PC-3 (cell line): ENCODE data around the gene HSD17B14. TPM values are rescaled to one million over a fixed set of nuclear protein-coding genes. Genes with fewer than 3 reads are reported as not detected.

ENCODE experiments used
- ATAC-seq: fragments of 200-7000 bp; cut with Tn5 transposase; 2 replicates; pipeline ENCODE4 v1.9.1; 2020; ENCODE audit warnings: mild to moderate bottlenecking, moderate library complexity
- BruUV-seq: library from RNA; stranded (reverse); fragments of 400-500 nt; replicated peaks from 2 replicates; lab custom pipeline; 2021; lab: Mats Ljungman, UMichigan
- CTCF ChIA-PET: fragments of 300-600 bp; sonication (Branson Sonifier 250); formaldehyde crosslinking; loops from one replicate; lab custom pipeline; 2022; ENCODE audit warnings: antibody characterized with exemption; lab: Charles Lee
- POLR2A ChIA-PET: fragments of 300-600 bp; sonication (Branson Sonifier 250); formaldehyde crosslinking; loops from one replicate; lab custom pipeline; 2022; ENCODE audit warnings: antibody characterized with exemption; ENCODE audit not compliant: unreplicated experiment; lab: Charles Lee
- DNase-seq: peaks from one replicate; pipeline ENCODE4 v3.0.0-alpha.2; 2015
- H2AFZ ChIP-seq: fragments of 300-600 bp; sonication (generic); 2 replicates; pipeline ENCODE4 v1.6.0; 2016; ENCODE audit warnings: antibody characterized with exemption, low read length
- H3F3A ChIP-seq: fragments of 300-600 bp; sonication (generic); one replicate; pipeline ENCODE4 v1.6.0; 2017; ENCODE audit warnings: antibody characterized with exemption, low read length, control low read depth, mild to moderate bottlenecking; ENCODE audit not compliant: unreplicated experiment
- H3K27ac ChIP-seq: fragments of 300-600 bp; sonication (generic); 2 replicates; pipeline ENCODE4 v1.5.1; 2016; ENCODE audit warnings: mild to moderate bottlenecking, low read length
- H3K27me3 ChIP-seq: fragments of 300-600 bp; sonication (generic); 2 replicates; pipeline ENCODE4 v1.6.1; 2016; ENCODE audit warnings: low read length, mixed read lengths
- H3K36me3 ChIP-seq: fragments of 300-600 bp; sonication (generic); 2 replicates; pipeline ENCODE4 v1.6.1; 2016; ENCODE audit warnings: low read depth, mixed run types, low read length, mixed read lengths
- H3K4me1 ChIP-seq: fragments of 300-600 bp; sonication (generic); 2 replicates; pipeline ENCODE4 v1.5.1; 2016; ENCODE audit warnings: low read length; ENCODE audit not compliant: insufficient read depth
- H3K4me2 ChIP-seq: fragments of 300-600 bp; sonication (generic); 2 replicates; pipeline ENCODE4 v1.6.0; 2016; ENCODE audit warnings: low read length
- H3K4me3 ChIP-seq: fragments of 300-600 bp; sonication (generic); 2 replicates; pipeline ENCODE4 v1.5.1; 2016; ENCODE audit warnings: mild to moderate bottlenecking, low read length, mixed read lengths
- H3K79me2 ChIP-seq: fragments of 300-600 bp; sonication (generic); 2 replicates; pipeline ENCODE4 v1.6.1; 2017; ENCODE audit warnings: low read length, mixed read lengths
- H3K9ac ChIP-seq: fragments of 300-600 bp; sonication (generic); 2 replicates; pipeline ENCODE4 v1.6.0; 2016; ENCODE audit warnings: mild to moderate bottlenecking, low read length
- H3K9me2 ChIP-seq: fragments of 300-600 bp; sonication (generic); replicated peaks from 2 replicates; pipeline ENCODE4 v1.6.1; 2016; ENCODE audit warnings: mixed run types, low read length, mixed read lengths
- H3K9me3 ChIP-seq: fragments of 300-600 bp; sonication (generic); 2 replicates; pipeline ENCODE4 v1.6.1; 2016; ENCODE audit warnings: low read length, mixed read lengths
- H4K20me1 ChIP-seq: fragments of 300-600 bp; sonication (generic); 2 replicates; pipeline ENCODE4 v1.6.1; 2016; ENCODE audit warnings: low read length, mixed read lengths
- EZH2 ChIP-seq: fragments of 300-600 bp; sonication (generic); IDR thresholded peaks from one replicate; pipeline ENCODE4 v1.6.1; 2017; ENCODE audit warnings: antibody characterized with exemption, mild to moderate bottlenecking, low read length; ENCODE audit not compliant: unreplicated experiment
- EZH2phosphoT487 ChIP-seq: fragments of 300-600 bp; sonication (generic); IDR thresholded peaks from 2 replicates; pipeline ENCODE4 v1.6.1; 2018; ENCODE audit warnings: mild to moderate bottlenecking, antibody characterized with exemption, low read length, borderline replicate concordance
- intact Hi-C: fragments of 100-400 bp; cut with micrococcal nuclease; formaldehyde crosslinking; loops from 2 replicates; pipeline ENCODE4 v1.9.0; 2023
- total RNA-seq: library from RNA; depleted of rRNA; stranded (reverse); fragments of >200 nt; gene quantifications from 2 replicates; pipeline ENCODE4 v1.2.3, GENCODE V29; 2014
- TF ChIP-seq, protein P1 (sequence below): fragments of 300-600 bp; sonication (generic); conservative IDR thresholded peaks from 2 replicates; pipeline ENCODE4 v1.5.1; 2017; ENCODE audit warnings: antibody characterized with exemption, low read depth, mild to moderate bottlenecking, low read length

HSD17B14 gene
- total RNA-seq, 1 experiment from 2014 or later = 15.0 TPM

DNA sequence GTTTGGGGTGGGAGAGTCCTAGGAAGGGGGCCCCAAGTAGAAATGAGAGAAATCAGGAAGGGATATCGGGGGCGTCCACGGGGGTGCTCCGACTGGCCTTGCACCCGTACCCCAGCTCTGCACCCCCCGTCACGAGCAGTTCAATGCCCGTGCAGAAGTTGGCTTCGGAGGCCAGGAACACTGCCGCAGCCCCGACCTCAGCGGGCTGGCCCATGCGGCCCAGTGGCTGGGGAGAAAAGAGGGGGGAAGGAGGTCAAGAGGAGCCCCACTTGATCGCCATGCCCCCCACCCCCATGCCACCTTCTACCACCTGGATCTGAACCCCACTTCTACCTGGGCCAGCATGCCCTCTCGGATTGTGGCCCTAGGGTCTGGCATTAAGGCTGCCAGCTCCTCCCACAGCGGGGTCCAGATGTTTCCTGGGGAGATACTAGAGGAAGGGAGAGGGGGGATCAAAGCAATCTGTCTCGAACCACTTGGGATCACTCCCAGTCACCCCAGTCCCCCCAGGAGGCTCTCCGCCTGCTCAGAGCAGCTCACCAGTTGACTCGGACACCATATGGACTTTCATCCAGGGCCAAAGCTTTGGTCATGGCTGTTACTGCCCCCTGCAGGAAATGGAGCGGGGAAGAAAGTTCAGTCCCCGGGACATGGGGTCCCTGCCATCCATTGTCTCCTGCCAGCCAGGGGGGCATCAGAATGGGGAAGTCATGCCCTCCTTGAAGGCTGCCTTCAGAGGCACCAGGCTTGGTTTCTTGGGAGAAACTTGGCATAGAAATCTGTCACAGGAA lies 23.0 kb downstream of the HSD17B14 start:
- Histone ChIP-seq H2AFZ (no peak overlapping the region), H3K27me3 (no peaks in the 10 kb centered on the region), H3K9ac (no peak overlapping the region), H3K27ac (no peak overlapping the region), H3K4me2 (no peak overlapping the region), H3K4me3 (no peak overlapping the region), H3K36me3 (no peaks in the 10 kb centered on the region), H3F3A (no peaks in the 10 kb centered on the region), H3K9me3 (no peaks in the 10 kb centered on the region), H3K9me2 (no peaks in the 10 kb centered on the region), H3K79me2 (peaks cover 22% of the 10 kb centered on the region), H3K4me1 (peaks cover 8% of the 10 kb centered on the region; the same call in 1 of the 2 replicates), H4K20me1 (no peaks in the 10 kb centered on the region)
- no peak for DNase-seq
- BruUV-seq = no TSS peak
- TF ChIP-seq, protein P1, sequence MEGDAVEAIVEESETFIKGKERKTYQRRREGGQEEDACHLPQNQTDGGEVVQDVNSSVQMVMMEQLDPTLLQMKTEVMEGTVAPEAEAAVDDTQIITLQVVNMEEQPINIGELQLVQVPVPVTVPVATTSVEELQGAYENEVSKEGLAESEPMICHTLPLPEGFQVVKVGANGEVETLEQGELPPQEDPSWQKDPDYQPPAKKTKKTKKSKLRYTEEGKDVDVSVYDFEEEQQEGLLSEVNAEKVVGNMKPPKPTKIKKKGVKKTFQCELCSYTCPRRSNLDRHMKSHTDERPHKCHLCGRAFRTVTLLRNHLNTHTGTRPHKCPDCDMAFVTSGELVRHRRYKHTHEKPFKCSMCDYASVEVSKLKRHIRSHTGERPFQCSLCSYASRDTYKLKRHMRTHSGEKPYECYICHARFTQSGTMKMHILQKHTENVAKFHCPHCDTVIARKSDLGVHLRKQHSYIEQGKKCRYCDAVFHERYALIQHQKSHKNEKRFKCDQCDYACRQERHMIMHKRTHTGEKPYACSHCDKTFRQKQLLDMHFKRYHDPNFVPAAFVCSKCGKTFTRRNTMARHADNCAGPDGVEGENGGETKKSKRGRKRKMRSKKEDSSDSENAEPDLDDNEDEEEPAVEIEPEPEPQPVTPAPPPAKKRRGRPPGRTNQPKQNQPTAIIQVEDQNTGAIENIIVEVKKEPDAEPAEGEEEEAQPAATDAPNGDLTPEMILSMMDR = peak; percentile 27; the same call in 1 of the 2 replicates
- no peak for TF ChIP-seq EZH2
- ChIA-PET CTCF (no interaction called here), POLR2A (no interaction called here)
- intact Hi-C loops = no loop called here
- ATAC-seq = no peak

DNA sequence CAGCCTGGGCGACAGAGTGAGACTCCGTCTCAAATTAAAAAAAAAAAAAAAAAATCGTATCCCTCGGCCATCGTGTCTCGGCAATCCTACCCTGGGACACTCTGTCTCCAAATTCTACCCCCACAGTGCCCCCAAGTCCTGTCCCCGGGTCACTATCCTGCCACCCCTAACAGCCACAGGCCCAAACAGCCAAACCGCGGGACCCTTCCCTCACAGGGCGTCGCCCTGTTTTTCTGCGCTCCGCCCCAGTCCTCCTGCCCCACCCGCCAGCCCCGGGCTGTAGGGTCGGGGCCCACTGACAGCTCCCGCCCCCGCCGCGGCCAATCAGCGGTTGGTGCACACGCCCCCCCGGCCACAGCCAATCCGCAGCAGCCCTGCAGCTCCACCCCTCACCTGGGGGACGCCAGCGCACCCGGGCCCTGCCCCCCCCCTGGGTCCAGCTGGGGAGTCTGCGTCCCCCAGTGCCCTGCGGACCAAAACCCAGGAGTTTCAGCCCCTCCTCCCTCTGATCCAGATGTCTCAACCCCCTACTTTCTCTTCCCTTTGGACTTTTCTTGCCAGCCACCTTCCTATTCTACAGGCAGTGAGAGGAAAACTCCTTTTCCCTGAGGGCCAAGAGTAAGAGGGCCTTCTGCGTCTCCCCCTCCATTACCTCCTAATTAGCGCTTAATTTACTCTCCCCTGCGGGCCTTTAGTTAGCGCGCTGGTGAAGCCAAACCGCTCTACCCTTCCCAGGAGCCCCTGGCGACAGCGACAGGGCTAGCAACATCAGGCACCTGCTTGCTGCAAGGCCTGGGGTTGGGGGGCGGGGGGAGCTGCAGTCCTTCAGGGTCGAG lies 24.0 kb downstream of the HSD17B14 start:
- H3K4me1 ChIP-seq = peaks cover 8% of the 10 kb centered on the region; the same call in 1 of the 2 replicates
- POLR2A ChIA-PET = no interaction called here
- H3K9me2 ChIP-seq = no peaks in the 10 kb centered on the region
- no peaks in the 10 kb centered on the region for H3K27me3 ChIP-seq
- CTCF ChIA-PET = interaction anchor here (0.9 kb wide), 1 partner anchor 181 kb away, joined by 6 read pairs; the partner anchor contains the start of gene RUVBL2
- peaks cover 22% of the 10 kb centered on the region for H3K79me2 ChIP-seq
- no peaks in the 10 kb centered on the region for H3K9me3 ChIP-seq
- no peak overlapping the region for H2AFZ ChIP-seq
- TF ChIP-seq, protein P1 = no peak
- no peak for TF ChIP-seq EZH2phosphoT487
- TF ChIP-seq EZH2 = no peak
- no peak overlapping the region; the same call in 1 of the 2 replicates for H3K4me3 ChIP-seq
- peak; percentile 31 for DNase-seq
- intact Hi-C loops = no loop called here
- peak; percentile 50 for ATAC-seq
- H3K4me2 ChIP-seq = peak overlapping the region; percentile 61
- H3K36me3 ChIP-seq = no peaks in the 10 kb centered on the region
- no peaks in the 10 kb centered on the region for H3F3A ChIP-seq
- no peak overlapping the region for H3K27ac ChIP-seq
- no TSS peak for BruUV-seq
- H3K9ac ChIP-seq = no peak overlapping the region
- no peaks in the 10 kb centered on the region for H4K20me1 ChIP-seq
